ENCODE measurements around the gene FILIP1.

Gene FILIP1, protein sequence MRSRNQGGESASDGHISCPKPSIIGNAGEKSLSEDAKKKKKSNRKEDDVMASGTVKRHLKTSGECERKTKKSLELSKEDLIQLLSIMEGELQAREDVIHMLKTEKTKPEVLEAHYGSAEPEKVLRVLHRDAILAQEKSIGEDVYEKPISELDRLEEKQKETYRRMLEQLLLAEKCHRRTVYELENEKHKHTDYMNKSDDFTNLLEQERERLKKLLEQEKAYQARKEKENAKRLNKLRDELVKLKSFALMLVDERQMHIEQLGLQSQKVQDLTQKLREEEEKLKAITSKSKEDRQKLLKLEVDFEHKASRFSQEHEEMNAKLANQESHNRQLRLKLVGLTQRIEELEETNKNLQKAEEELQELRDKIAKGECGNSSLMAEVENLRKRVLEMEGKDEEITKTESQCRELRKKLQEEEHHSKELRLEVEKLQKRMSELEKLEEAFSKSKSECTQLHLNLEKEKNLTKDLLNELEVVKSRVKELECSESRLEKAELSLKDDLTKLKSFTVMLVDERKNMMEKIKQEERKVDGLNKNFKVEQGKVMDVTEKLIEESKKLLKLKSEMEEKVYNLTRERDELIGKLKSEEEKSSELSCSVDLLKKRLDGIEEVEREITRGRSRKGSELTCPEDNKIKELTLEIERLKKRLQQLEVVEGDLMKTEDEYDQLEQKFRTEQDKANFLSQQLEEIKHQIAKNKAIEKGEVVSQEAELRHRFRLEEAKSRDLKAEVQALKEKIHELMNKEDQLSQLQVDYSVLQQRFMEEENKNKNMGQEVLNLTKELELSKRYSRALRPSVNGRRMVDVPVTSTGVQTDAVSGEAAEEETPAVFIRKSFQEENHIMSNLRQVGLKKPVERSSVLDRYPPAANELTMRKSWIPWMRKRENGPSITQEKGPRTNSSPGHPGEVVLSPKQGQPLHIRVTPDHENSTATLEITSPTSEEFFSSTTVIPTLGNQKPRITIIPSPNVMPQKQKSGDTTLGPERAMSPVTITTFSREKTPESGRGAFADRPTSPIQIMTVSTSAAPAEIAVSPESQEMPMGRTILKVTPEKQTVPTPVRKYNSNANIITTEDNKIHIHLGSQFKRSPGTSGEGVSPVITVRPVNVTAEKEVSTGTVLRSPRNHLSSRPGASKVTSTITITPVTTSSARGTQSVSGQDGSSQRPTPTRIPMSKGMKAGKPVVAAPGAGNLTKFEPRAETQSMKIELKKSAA (N-terminal part only)

GRCh38 chr6:75493400-75494064, at the start of gene FILIP1:
FILIP1 (minus strand) TSS chr6:75493800; CDS start chr6:75414972, 78,828 bp downstream.
- H3K4me3 ChIP-seq (ENCODE audit: low read depth, low read length): no peak within 1 kb of the TSS
- TF ChIP-seq, protein P1, sequence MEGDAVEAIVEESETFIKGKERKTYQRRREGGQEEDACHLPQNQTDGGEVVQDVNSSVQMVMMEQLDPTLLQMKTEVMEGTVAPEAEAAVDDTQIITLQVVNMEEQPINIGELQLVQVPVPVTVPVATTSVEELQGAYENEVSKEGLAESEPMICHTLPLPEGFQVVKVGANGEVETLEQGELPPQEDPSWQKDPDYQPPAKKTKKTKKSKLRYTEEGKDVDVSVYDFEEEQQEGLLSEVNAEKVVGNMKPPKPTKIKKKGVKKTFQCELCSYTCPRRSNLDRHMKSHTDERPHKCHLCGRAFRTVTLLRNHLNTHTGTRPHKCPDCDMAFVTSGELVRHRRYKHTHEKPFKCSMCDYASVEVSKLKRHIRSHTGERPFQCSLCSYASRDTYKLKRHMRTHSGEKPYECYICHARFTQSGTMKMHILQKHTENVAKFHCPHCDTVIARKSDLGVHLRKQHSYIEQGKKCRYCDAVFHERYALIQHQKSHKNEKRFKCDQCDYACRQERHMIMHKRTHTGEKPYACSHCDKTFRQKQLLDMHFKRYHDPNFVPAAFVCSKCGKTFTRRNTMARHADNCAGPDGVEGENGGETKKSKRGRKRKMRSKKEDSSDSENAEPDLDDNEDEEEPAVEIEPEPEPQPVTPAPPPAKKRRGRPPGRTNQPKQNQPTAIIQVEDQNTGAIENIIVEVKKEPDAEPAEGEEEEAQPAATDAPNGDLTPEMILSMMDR (IDR thresholded peaks at IDR 0.05; ENCODE audit: borderline replicate concordance, insufficient read depth, low read depth, low read length): no peak

DNA sequence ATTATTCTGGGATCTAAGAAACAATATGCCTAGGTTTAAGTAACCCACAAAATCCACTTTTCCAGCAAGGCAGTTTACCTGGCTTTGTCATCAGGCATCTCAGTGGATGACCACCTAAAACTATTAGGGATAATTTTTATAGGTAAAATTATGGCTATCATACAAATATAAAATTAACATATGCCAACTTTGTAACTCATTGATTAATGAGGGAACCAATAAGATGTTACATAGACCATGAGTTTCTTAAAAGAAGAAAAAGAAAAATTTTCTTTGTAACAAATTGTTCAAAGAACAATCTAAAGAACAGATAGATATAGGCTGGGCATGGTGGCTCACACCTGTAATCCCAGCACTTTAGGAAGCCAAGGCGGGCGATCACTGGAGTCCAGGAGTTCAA, 49.7 kb upstream of the FILIP1 start:
- TF ChIP-seq, protein P1 (IDR thresholded peaks at IDR 0.05; ENCODE audit: borderline replicate concordance, insufficient read depth, low read depth, low read length): no peak
- H3K4me3 ChIP-seq (ENCODE audit: low read depth, low read length): no peak overlapping the region

DNA sequence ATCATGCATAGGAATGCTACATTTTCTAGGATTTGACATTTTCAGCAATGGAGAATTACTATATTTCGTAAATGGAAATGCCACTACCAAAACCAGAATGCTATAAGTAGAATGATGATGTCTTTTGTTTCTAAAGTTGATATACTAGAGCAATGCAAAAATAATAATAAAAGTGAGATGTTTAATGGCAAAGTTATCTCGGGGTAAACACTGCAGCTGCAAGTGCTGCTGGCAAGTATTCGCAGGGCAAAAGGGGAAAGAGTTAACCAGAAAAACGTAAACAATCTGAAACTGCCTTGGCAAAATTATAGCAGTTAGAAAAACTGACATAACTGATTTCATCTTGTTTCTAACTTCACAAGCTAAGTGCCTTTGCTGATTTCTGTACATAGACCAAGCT, 45.5 kb upstream of the FILIP1 start:
- TF ChIP-seq, protein P1 (IDR thresholded peaks at IDR 0.05; ENCODE audit: borderline replicate concordance, insufficient read depth, low read depth, low read length): no peak
- no peak overlapping the region for H3K4me3 ChIP-seq (ENCODE audit: low read depth, low read length)

DNA sequence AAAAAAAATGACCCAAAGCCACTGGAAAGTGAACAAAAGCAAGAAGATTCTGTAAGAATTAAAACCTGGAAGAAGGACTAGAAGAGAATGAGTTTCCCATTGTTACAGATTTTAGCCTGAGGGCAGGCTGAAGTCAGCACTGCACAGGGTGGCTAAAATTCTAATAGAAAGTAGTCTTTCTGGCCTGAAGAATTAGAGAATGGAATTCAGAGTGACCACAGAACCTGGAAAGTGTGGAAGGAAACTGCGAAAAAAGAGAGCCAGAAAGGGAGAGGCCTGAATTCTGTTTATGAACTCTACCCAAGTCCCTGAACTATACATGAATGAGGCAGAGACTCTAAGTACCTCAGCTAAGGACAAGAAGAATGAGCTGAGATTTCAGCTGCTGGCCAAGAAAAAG, 38.9 kb upstream of the FILIP1 start:
- TF ChIP-seq, protein P1 (IDR thresholded peaks at IDR 0.05; ENCODE audit: borderline replicate concordance, insufficient read depth, low read depth, low read length): no peak
- H3K4me3 ChIP-seq (ENCODE audit: low read depth, low read length): no peak overlapping the region

GRCh38 chr6:75531174-75531573, 37.6 kb upstream of the FILIP1 start:
- no peak overlapping the region for H3K4me3 ChIP-seq (ENCODE audit: low read depth, low read length)
- TF ChIP-seq, protein P1 (IDR thresholded peaks at IDR 0.05; ENCODE audit: borderline replicate concordance, insufficient read depth, low read depth, low read length): no peak

DNA sequence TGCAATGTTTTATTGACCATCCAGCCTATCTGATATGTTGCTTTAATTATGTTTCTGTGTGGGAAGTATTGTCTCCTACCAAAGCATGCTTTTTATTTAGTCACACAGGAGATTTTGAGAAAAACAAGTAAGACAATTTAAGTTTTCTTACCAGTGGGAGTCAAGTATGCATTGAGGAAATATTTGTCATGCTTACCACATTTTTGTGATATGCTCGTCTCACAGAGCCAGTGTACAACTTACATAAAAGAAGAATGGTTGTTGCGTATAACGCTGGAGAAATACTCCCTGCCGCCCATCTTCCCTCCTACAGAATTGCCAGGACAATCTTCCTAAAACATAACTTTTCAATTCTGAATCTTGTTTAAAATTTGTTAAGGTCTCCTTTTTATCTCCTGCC, 37.1 kb upstream of the FILIP1 start:
- no peak overlapping the region for H3K4me3 ChIP-seq (ENCODE audit: low read depth, low read length)
- TF ChIP-seq, protein P1 (IDR thresholded peaks at IDR 0.05; ENCODE audit: borderline replicate concordance, insufficient read depth, low read depth, low read length): no peak

Measured in GM12875 (cell line).